Fibroblast of skin of right quadriceps (primary cell): ENCODE measurements around the gene CH25H.

Source experiments
- DNase-seq: peaks from one replicate; pipeline ENCODE4 v3.0.0-alpha.2; 2013

The CH25H gene

GRCh38 chr10:89228962-89229361 lies 21.8 kb upstream of the CH25H start:
- DNase-seq, result no peak

DNA sequence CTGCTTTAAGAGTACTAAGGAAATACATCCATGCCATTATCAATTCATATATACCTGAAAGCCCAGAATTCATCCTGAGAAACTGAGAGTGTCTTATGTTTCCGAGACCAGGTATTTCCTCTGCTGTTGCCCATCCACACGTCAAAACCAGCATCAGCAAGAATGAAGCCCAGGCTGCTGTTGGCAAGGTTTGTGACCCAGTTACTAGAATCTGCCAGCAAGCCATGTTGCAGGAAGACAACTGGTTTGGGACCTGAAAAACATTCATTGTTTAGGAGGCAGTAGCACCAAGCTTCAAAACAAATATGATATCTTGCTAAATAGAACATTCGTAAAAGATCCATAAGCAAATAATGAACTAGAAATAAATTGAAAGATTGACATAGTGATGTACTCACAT lies 21.0 kb upstream of the CH25H start:
- DNase-seq, result no peak

- DNase-seq, result no peak
Measured at GRCh38 chr10:89226891-89227290, 19.8 kb upstream of the CH25H start.

- DNase-seq, result no peak
Measured at GRCh38 chr10:89224739-89225443, 17.8 kb upstream of the CH25H start.

GRCh38 chr10:89221919-89222318 lies 14.8 kb upstream of the CH25H start:
- no peak for DNase-seq

GRCh38 chr10:89219513-89220218 lies 12.5 kb upstream of the CH25H start:
- DNase-seq, result no peak

GRCh38 chr10:89217057-89217990 lies 10.2 kb upstream of the CH25H start:
- peak; percentile 68 for DNase-seq

DNA sequence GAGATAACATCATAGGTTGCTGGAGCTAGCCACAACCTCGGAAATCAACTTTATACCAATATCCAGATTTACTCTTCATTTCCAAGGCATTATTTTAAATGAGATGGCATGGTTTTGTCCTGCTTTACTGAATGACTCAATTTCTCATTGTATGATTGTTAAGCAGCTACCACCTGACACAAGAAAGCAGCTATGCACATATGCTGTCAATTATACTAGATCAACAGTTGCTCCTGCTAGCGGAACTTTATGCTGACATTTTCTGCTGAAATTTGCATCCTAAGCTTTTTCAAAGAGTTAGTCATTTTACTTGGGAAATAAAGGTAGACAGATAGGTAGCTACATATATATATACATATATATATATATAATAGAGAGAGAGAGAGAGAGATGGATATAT lies 8.9 kb upstream of the CH25H start:
- DNase-seq, result no peak

GRCh38 chr10:89215511-89215910 lies 8.4 kb upstream of the CH25H start:
- DNase-seq, result peak; percentile 32

- no peak for DNase-seq
Measured at GRCh38 chr10:89214566-89215165, 7.5 kb upstream of the CH25H start.

DNA sequence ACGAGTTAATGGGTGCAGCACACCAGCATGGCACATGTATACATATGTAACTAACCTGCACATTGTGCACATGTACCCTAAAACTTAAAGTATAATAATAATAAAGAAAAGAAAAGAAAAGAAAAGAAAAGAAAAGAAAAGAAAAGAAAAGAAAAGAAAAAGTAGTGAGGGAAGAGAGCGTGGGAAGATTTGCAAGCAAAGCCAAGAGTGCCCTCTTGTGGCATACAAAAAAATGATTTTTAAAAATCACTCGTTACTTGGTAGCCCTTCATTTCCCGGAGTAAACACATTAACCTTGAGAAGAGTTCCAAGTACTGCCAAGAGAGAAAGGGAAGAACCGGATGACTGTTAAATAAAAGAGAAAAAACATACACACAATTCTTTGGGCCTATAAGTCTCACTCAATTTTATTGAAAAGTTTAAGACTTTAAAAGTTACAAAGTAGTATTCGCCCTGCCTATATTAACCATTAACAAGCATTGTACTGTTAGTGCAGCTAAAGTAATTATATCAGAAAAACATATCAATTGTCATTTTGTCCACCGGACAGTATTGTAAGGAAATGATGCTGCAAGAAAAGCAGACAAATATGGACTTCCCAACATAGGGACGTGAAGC lies 6.2 kb upstream of the CH25H start:
- DNase-seq, result peak; percentile 53

DNA sequence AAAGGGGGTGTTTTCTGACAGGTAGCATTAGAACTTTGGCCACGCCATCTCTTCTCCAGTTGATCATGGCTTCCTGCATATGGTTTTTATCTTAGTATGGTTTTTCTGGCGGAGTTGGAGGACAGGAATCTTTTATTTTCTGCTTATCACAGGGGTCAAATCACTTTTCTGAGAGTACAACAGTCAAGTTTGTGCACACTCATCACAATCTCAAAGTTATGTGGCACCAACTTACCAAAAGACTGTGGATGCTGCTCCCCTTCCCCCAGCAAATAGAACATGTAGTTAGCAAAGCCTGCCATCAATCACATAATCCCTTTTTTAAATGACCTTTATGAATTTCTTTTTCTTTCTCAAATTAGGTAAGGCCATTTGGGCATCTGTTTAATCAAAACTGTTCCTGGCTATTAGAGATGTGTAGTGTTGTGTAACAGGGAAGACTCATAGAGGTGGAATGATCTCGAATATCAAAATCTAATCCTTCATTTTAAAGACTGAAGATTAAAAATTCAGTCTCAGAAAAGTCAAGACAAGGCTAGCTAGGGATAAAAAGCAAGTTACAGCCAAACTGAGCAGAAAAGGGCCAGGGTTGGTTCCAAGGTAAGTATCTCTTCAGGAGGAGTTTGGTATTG lies 3.8 kb upstream of the CH25H start:
- no peak for DNase-seq

DNA sequence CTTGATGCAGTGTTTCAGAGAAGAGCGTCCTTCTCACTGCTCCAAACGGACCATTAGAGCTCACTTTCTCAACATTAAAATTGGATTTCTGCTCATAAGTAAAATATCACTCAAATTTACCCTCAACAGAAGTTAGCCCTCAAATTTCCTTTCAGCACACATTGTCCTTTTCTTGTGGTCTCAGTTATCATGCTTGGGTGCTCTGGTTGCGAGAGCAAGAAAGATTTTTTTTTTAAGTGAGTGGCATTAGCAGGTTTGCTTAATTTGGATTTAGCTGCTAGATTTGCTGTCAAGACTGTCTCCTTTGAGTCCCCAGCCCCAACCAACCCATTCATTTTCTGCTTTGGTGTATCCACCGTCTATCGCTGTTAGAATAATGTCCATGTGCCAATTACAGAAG lies 2.6 kb upstream of the CH25H start:
- no peak for DNase-seq

DNA sequence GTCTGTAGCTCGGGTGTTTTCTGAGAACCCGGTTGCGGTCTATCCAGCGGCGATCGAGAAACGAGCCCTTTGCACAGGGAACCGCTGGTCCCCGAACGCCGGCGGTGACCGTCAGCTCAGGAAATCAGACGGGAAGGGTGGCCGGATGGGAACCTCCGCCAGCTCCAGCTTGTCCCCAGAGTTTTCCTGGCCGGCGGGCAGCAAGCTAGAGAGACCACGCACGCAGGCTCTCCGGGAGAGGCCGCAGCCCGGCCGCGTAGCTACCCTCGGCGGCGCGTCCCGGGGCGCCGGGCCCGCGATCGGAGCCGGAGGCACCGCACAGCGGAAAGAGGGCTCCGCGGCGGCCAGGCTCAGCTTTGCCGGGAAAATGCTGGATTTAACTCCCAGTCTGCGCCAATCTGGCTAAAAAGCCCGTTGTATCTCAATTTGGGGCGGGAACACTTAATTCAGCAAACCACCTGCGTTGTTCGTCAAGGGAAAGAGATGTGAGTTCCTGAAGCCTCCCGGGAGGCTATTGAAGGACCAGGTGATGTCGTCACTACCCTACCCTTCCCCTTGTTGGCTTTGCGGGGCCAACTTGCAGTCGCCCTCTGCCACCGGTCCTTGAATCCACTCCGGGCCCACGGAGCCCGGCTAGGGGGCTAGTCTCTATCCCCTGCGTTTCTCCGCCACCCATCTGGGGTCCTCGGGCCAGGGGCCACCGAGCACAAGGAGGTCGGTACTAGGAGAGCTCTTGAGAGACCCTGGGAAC lies 859 bp upstream of the CH25H start:
- peak; percentile 23 for DNase-seq

DNA sequence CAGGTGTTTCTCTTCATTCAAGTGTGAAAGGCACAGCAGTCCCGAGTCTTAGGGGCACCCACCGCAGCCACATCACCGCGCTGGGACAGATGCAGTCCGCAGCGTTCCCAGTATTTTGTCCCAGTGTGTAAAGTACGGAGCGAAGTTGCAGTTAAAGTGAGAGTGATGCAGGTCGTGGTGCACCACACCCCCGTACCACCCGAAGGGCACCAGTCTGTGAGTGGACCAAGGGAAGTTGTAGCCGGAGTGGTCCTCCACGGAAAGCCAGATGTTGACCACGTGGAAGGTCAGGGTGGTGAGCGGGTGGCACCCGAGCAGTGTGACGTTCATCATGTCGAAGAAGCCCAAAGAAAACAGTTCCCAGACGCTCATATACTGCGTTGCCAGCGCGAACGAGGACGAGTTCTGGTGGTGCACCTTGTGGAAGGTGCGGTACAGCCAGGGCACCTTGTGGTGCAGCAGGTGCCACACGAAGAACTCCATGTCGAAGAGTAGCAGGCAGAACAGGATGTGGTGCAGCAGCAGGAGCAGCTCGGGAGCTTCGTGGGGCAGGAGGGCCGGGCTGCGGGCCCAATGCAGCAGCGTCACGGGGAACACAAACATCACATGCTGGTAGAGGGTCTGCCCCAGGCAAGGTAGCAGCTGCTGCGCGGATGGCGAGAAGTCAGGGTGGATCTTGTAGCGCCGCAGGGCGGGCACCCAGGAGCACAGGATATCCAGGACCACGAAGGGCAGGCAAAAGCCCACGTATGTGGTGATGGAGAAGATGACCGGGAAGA lies 526 bp downstream of the CH25H start:
- peak; percentile 44 for DNase-seq

GRCh38 chr10:89204621-89205185 lies 2.4 kb downstream of the CH25H start:
- DNase-seq, result peak; percentile 69

DNA sequence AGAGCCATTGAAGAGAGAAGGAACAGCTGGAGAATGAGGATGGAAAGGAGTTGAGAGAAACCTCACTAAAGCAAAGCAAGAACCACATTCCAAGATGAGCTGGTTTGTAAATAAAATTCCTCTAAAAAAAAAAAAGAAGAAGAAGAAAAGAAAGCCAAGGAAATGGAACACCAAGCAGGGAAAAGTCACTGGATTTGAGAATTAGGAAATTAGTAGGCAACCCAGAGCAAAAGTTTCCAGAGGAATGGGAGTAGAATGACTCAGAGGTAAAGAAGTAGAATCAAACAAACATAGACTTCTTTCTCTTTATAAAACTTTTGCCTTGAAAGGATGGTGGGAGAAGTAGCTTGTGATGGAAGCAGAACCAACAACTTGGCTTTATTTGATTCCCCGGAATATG lies 3.9 kb downstream of the CH25H start:
- DNase-seq, result peak; percentile 53

GRCh38 chr10:89202033-89202425 lies 5.1 kb downstream of the CH25H start:
- no peak for DNase-seq

DNA sequence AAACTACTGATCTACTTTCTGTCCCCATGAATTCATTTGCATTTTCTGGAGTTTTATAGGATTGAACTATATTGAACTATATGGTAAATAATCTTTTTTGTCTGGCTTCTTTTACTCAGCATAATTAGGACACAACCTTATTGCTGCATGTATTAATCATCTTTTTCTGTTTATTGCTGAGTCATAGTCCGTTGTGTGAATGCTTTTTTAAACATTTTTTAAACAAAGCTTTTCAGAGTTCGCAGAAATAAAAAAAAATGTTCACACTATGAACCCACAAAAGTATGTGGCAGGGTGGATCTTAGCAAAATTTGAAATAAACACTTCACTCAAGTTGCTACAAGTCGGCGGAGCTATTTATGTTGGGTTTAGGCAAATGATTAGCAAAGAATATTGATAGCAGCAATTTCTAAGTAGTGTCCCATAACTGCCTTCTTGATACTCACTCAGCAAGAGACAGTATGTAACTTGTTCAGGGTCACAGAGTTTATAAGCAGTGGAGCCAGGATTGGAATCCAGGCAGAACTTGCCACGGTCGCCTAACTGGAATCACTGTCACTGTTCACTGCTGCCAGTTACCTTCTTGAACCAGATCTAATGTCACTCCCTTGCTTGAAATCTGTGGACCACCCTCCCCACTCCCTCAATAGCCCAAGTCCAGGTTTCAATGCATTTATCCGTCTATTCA lies 5.6 kb downstream of the CH25H start:
- DNase-seq, result no peak

DNA sequence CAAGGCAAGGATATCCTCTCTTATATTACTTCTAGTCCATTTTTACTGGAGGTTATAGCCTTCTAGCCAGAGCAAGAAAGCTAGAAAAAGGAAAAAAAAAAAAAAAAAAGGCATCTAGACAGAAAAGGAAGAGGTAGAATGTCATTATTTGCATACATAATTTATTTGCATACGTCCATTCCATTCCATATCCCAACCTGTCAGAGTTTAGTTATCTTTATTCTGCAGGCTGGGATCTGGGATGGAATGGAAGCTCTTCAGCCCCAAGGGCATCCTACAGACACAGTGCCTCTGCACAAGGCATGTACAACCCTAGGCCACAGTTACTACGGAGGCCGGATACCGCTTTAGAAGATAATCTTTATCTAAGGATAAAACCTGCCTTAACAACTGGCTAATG lies 9.6 kb downstream of the CH25H start:
- no peak for DNase-seq
